ENCODE measurements around the gene XRCC4.

DNA sequence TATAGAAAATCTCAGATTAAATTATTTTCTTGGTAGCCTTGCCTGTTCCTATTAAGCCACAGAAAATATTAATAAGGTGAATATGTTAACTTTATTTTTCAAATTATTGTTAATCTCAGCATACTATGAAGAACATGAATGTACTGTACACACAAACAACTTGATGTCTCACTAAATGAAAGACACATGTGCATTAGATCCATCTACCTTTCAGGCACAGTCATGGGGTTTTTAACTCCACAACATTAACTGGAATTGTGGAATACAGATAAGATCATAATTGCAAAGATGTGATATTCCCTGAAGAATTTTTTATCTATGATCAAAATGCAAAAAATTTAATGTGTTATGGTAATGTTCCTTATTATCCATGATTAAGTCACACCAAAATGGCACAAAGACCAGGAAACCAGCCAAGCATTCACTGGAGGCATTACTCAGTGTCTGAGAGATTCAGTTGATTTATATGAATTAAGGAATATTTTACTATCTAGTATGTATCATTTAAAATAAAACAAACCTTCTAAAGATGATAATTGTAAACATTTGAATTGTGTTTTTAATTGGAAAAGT is 244.2 kb downstream of the XRCC4 start:
- TF ChIP-seq, protein P1, sequence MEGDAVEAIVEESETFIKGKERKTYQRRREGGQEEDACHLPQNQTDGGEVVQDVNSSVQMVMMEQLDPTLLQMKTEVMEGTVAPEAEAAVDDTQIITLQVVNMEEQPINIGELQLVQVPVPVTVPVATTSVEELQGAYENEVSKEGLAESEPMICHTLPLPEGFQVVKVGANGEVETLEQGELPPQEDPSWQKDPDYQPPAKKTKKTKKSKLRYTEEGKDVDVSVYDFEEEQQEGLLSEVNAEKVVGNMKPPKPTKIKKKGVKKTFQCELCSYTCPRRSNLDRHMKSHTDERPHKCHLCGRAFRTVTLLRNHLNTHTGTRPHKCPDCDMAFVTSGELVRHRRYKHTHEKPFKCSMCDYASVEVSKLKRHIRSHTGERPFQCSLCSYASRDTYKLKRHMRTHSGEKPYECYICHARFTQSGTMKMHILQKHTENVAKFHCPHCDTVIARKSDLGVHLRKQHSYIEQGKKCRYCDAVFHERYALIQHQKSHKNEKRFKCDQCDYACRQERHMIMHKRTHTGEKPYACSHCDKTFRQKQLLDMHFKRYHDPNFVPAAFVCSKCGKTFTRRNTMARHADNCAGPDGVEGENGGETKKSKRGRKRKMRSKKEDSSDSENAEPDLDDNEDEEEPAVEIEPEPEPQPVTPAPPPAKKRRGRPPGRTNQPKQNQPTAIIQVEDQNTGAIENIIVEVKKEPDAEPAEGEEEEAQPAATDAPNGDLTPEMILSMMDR (conservative IDR thresholded peaks at IDR 0.05): no peak
- TF ChIP-seq ZFX (IDR thresholded peaks at IDR 0.05): no peak
